GM23338 (cell line): Measurements from ENCODE around the gene FKBP1A. TPM values are rescaled to one million over a fixed set of nuclear protein-coding genes. Genes with fewer than 3 reads are reported as not detected.

Experiments used
- ATAC-seq: fragments of 200-7000 bp; cut with Tn5 transposase; 3 replicates; pipeline ENCODE4 v1.9.1; 2020
- DNase-seq: peaks from one replicate; pipeline ENCODE4 v3.0.0-alpha.2; 2015; ENCODE audit warnings: low spot score
- H2AFZ ChIP-seq: fragments of 200-600 bp; sonication (generic); 2 replicates; pipeline ENCODE4 v1.8.0; 2016; ENCODE audit warnings: antibody characterized with exemption, mild to moderate bottlenecking, moderate library complexity
- H3F3A ChIP-seq: fragments of 200-600 bp; sonication (generic); replicated peaks from 2 replicates; pipeline ENCODE4 v1.8.0; 2017; ENCODE audit warnings: antibody characterized with exemption, mixed run types, low read depth
- H3K27ac ChIP-seq: fragments of 200-600 bp; sonication (generic); 2 replicates; pipeline ENCODE4 v1.6.1; 2016; ENCODE audit warnings: low read depth
- H3K27me3 ChIP-seq: fragments of 200-600 bp; sonication (generic); 2 replicates; pipeline ENCODE4 v1.8.0; 2016; ENCODE audit warnings: mild to moderate bottlenecking, mixed run types, moderate library complexity; ENCODE audit not compliant: insufficient read depth
- H3K36me3 ChIP-seq: fragments of 200-600 bp; sonication (generic); 2 replicates; pipeline ENCODE4 v1.8.0; 2016; ENCODE audit warnings: mild to moderate bottlenecking; ENCODE audit not compliant: insufficient read depth
- H3K4me1 ChIP-seq: fragments of 200-600 bp; sonication (generic); 2 replicates; pipeline ENCODE4 v1.8.0; 2016; ENCODE audit warnings: mild to moderate bottlenecking, moderate library complexity; ENCODE audit not compliant: insufficient read depth
- H3K4me2 ChIP-seq: fragments of 200-600 bp; sonication (generic); 2 replicates; pipeline ENCODE4 v1.7.1; 2017; ENCODE audit warnings: mixed run types
- H3K4me3 ChIP-seq: fragments of 200-600 bp; sonication (generic); 2 replicates; pipeline ENCODE4 v1.6.1; 2016; ENCODE audit warnings: mixed run types
- H3K79me2 ChIP-seq: fragments of 200-600 bp; sonication (generic); replicated peaks from 2 replicates; pipeline ENCODE4 v1.8.0; 2017; ENCODE audit warnings: mild to moderate bottlenecking; ENCODE audit not compliant: insufficient read depth
- H3K9me2 ChIP-seq: fragments of 200-600 bp; sonication (generic); 2 replicates; pipeline ENCODE4 v1.8.0; 2017; ENCODE audit not compliant: insufficient read depth
- H4K20me1 ChIP-seq: fragments of 200-600 bp; sonication (generic); replicated peaks from 2 replicates; pipeline ENCODE4 v1.8.0; 2017; ENCODE audit warnings: mild to moderate bottlenecking; ENCODE audit not compliant: insufficient read depth
- H3K27ac Mint-ChIP-seq: 2 replicates; pipeline ENCODE4 v1.8.0; 2020; ENCODE audit warnings: inconsistent platforms, mild to moderate bottlenecking, moderate library complexity, mixed read lengths
- H3K27me3 Mint-ChIP-seq: 3 replicates; pipeline ENCODE4 v1.8.0; 2022; ENCODE audit warnings: low read depth, mild to moderate bottlenecking, moderate library complexity, mixed read lengths, inconsistent platforms; ENCODE audit not compliant: insufficient read depth, poor library complexity
- H3K36me3 Mint-ChIP-seq: 3 replicates; pipeline ENCODE4 v1.8.0; 2021; ENCODE audit warnings: low read depth, mild to moderate bottlenecking, inconsistent platforms, moderate library complexity, mixed read lengths
- H3K4me1 Mint-ChIP-seq: 3 replicates; pipeline ENCODE4 v1.8.0; 2020; ENCODE audit warnings: mild to moderate bottlenecking, inconsistent platforms, mixed read lengths
- H3K4me3 Mint-ChIP-seq: 3 replicates; pipeline ENCODE4 v1.8.0; 2021; ENCODE audit warnings: moderate library complexity, mild to moderate bottlenecking, inconsistent platforms, mixed read lengths
- H3K9me3 Mint-ChIP-seq: 3 replicates; pipeline ENCODE4 v1.8.0; 2020; ENCODE audit warnings: moderate library complexity, mild to moderate bottlenecking, inconsistent platforms, mixed read lengths
- CREB1 ChIP-seq: fragments of 250-450 bp; sonication (Bioruptor Pico); IDR thresholded peaks from 2 replicates; pipeline ENCODE4 v1.5.0; 2020; ENCODE audit warnings: low read depth, mild to moderate bottlenecking, moderate library complexity
- CTCF ChIP-seq, 2 experiments: fragments of 200-600 bp in 1 of 2; sonication (generic) in 1 of 2; conservative IDR thresholded peaks; 2 replicates each; pipeline versions ENCODE4 v1.5.1 to v1.6.1; 2016 to 2017; ENCODE audit warnings: antibody characterized with exemption in 2 of 2, low read depth in 2 of 2, mild to moderate bottlenecking in 2 of 2, moderate library complexity in 1 of 2
- EZH2 ChIP-seq: fragments of 200-600 bp; sonication (generic); IDR thresholded peaks from one replicate; pipeline ENCODE4 v1.8.0; 2017; ENCODE audit warnings: antibody characterized with exemption, mild to moderate bottlenecking, low read depth; ENCODE audit not compliant: unreplicated experiment
- JUNB ChIP-seq: IDR thresholded peaks from one replicate; pipeline ENCODE4 v1.6.1; 2016; ENCODE audit warnings: antibody characterized with exemption; ENCODE audit not compliant: unreplicated experiment
- NANOG ChIP-seq: IDR thresholded peaks from 2 replicates; pipeline ENCODE4 v1.6.1; 2016; ENCODE audit warnings: antibody characterized with exemption, borderline replicate concordance
- POLR2AphosphoS5 ChIP-seq: IDR thresholded peaks from 2 replicates; pipeline ENCODE4 v1.6.1; 2016; ENCODE audit warnings: antibody characterized with exemption, low read depth
- REST ChIP-seq: IDR thresholded peaks from one replicate; pipeline ENCODE4 v1.6.1; 2018; ENCODE audit warnings: antibody characterized with exemption; ENCODE audit not compliant: unreplicated experiment
- STAT1 ChIP-seq: IDR thresholded peaks from one replicate; pipeline ENCODE4 v1.6.1; 2016; ENCODE audit warnings: antibody characterized with exemption; ENCODE audit not compliant: unreplicated experiment
- ZNF114 ChIP-seq: fragments of 250-450 bp; sonication (Bioruptor Pico); IDR thresholded peaks from 2 replicates; pipeline ENCODE4 v1.5.0; 2020; ENCODE audit warnings: mild to moderate bottlenecking, moderate library complexity
- ZNF331 ChIP-seq: fragments of 250-450 bp; sonication (Bioruptor Pico); IDR thresholded peaks from 2 replicates; pipeline ENCODE4 v1.5.0; 2020; ENCODE audit warnings: low read depth, mild to moderate bottlenecking, moderate library complexity
- polyA plus RNA-seq: library from polyadenylated mRNA; unstranded; fragments of >200 nt; fragmentation: Nextera tagmentation; extraction: Ambion mirVana; gene quantifications from 2 replicates; pipeline ENCODE4 v1.2.1, GENCODE V29; 2016
- total RNA-seq: library from RNA; depleted of rRNA; stranded (reverse); fragments of >200 nt; shearing (Covaris generic); gene quantifications from 2 replicates; pipeline ENCODE4 v1.2.3, GENCODE V29; 2014

FKBP1A gene
- total and polyA plus RNA-seq, 2 experiments from 2014 or later = 171 to 350 TPM

GRCh38 chr20:1397710-1398109 lies 4.9 kb upstream of the FKBP1A start:
- Histone ChIP-seq H2AFZ (no peak overlapping the region), H3K36me3 (no peaks in the 10 kb centered on the region), H3K27ac (no peak overlapping the region), H3K4me2 (no peak overlapping the region), H3K4me3 (no peak overlapping the region), H3K79me2 (no peaks in the 10 kb centered on the region; the same call in 1 of the 2 replicates), H3K27me3 (peaks cover 27% of the 10 kb centered on the region), H3K4me1 (peaks cover 10% of the 10 kb centered on the region), H4K20me1 (no peaks in the 10 kb centered on the region), H3K9me2 (peaks cover 4% of the 10 kb centered on the region; the same call in 1 of the 2 replicates), H3F3A (0 out of 2 replicates have a peak, but pooled peaks cover 3% of the 10 kb centered on the region)
- no peak overlapping the region for H3K27ac Mint-ChIP-seq
- no peak overlapping the region for H3K4me3 Mint-ChIP-seq
- no peaks in the 10 kb centered on the region for H3K36me3 Mint-ChIP-seq
- H3K4me1 Mint-ChIP-seq = peaks cover 26% of the 10 kb centered on the region
- ATAC-seq (no peak), DNase-seq (peak; percentile 42)
- no peaks in the 10 kb centered on the region; the same call in 2 of the 3 replicates for H3K9me3 Mint-ChIP-seq
- H3K27me3 Mint-ChIP-seq = peaks cover 11% of the 10 kb centered on the region
- no peak for TF ChIP-seq ZNF331 (CRISPR knock-in tag)
- TF ChIP-seq CTCF (conservative IDR thresholded peaks at IDR 0.05; ENCODE audit: low read depth in 2 of 2) = peak; percentile 52 to 54; a peak in 3 of 4 replicates

GRCh38 chr20:1396702-1397101 lies 3.8 kb upstream of the FKBP1A start:
- Histone ChIP-seq H3K27me3 (peaks cover 27% of the 10 kb centered on the region), H3K36me3 (no peaks in the 10 kb centered on the region), H3K4me2 (no peak overlapping the region), H4K20me1 (peaks cover 5% of the 10 kb centered on the region), H3K27ac (no peak overlapping the region), H3K4me1 (peaks cover 16% of the 10 kb centered on the region), H3K4me3 (no peak overlapping the region), H3F3A (0 out of 2 replicates have a peak, but pooled peaks cover 3% of the 10 kb centered on the region), H3K79me2 (peaks cover 10% of the 10 kb centered on the region), H2AFZ (no peak overlapping the region), H3K9me2 (peaks cover 4% of the 10 kb centered on the region; the same call in 1 of the 2 replicates)
- H3K27ac Mint-ChIP-seq = no peak overlapping the region
- no peak overlapping the region for H3K4me3 Mint-ChIP-seq
- no peak for DNase-seq
- H3K36me3 Mint-ChIP-seq = peaks cover 2% of the 10 kb centered on the region; the same call in 1 of the 3 replicates
- peaks cover 29% of the 10 kb centered on the region for H3K4me1 Mint-ChIP-seq
- H3K27me3 Mint-ChIP-seq = peaks cover 13% of the 10 kb centered on the region
- no peaks in the 10 kb centered on the region; the same call in 2 of the 3 replicates for H3K9me3 Mint-ChIP-seq
- no peak for ATAC-seq
- TF ChIP-seq POLR2AphosphoS5 (no peak), STAT1 (no peak), JUNB (no peak), NANOG (no peak), ZNF331 (CRISPR knock-in tag) (no peak), ZNF114 (CRISPR knock-in tag) (no peak), EZH2 (no peak), CREB1 (CRISPR knock-in tag) (no peak), CTCF (conservative IDR thresholded peaks at IDR 0.05; ENCODE audit: low read depth in 2 of 2) (no peak), REST (no peak)
